Stimulated activated CD4-positive, alpha-beta T cell treated with anti-CD3 and anti-CD28 coated beads, TNF-alpha, amount 100 ng/mL, for 4 hours (primary cell): ENCODE data around the gene MINDY2.
"Not testable (repeated sequence)": the region's sequence is repeated elsewhere in the genome, so short reads cannot be mapped to it uniquely, and the experiment has no call there.

Experiments
- DNase-seq, 3 experiments: peaks; one replicate each; pipeline ENCODE4 v3.0.0-alpha.2; 2020; ENCODE audit warnings: low read depth in 3 of 3

Gene MINDY2

DNA sequence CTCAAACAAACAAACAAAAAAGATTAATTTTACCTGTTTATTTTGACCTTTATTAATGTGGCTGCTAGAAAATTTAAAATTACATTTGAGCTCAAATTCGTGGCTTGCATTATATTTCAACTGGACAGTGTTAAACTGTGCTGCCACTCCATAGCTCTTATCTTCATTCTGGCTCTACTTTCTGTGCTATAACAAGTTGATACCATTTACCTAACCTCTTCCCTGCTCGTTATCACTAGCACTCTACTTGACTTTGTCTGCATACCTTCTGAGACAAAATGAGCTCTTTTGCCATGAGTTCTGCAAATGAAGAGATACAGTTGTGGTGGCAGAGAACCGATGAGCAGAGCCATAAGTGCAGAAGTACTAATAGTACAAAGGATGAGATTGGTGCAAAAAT, 26.4 kb downstream of the MINDY2 start:
- no peak for DNase-seq

- no peak for DNase-seq
Measured at GRCh38 chr15:58805095-58805494, 34.0 kb downstream of the MINDY2 start.

- not testable (repeated sequence) for DNase-seq
Measured at GRCh38 chr15:58823267-58823666, 52.2 kb downstream of the MINDY2 start.

GRCh38 chr15:58830556-58830955, 59.5 kb downstream of the MINDY2 start:
- DNase-seq = no peak

- DNase-seq = not testable (repeated sequence)
Measured at GRCh38 chr15:58833681-58834426, 62.8 kb downstream of the MINDY2 start.

DNA sequence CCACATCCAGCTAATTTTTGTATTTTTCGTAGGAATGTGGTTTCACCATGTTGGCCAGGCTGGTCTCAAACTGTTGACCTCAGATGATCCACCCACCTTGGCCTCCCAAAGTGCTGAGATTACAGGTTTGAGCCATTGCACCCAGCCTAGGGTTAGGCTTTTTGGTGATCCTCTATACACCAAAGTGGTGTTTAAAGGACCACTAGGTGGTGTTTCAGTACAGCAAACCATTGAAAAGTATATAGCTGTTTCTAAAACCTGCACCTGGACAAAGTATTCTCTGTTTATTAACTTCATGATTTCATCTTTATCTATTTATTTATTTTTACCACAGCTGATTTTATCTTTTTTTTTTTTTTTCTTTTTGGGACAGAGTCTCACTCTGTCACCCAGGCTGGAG, 68.4 kb downstream of the MINDY2 start:
- DNase-seq = no peak

DNA sequence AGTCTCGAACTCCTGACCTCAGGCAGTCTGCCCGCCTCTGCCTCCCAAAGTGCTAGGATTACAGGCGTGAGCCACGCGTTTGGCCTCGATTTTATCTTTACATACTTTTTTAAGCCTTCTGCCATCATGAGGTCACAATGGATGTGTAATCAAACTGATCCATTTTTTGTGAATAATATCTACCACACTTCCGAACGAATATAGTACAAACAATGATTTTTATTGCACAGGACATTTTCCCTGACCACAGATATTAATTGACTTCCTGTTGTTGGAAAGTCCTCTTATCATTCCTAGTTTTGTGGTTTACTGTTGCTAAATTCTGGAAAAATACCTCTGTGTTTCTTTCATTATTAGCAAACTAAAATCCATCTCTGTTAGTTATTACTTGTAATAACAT, 68.9 kb downstream of the MINDY2 start:
- DNase-seq = no peak

GRCh38 chr15:58842713-58843396, 71.8 kb downstream of the MINDY2 start:
- DNase-seq = no peak

GRCh38 chr15:58851205-58851604, 80.1 kb downstream of the MINDY2 start:
- not testable (repeated sequence) for DNase-seq

DNA sequence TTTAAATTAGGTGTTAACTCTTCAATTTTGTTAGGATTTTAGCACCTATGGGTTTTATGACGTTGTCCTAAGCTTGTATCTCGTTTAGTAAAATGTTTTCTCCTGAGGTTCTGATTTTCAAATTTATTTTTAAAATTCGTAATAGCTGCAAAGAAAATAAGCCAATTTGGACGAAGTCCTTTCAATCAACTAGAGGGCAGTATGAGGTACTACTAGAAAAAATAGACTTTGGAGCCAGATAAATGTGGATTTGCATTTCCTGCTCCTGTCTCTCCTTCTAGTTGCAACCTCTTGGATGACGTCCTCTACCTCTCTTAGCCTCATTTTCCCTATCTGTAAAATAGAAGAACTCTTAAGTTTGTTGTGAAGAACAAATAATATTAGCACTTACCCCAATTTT, 81.2 kb downstream of the MINDY2 start:
- no peak for DNase-seq

DNA sequence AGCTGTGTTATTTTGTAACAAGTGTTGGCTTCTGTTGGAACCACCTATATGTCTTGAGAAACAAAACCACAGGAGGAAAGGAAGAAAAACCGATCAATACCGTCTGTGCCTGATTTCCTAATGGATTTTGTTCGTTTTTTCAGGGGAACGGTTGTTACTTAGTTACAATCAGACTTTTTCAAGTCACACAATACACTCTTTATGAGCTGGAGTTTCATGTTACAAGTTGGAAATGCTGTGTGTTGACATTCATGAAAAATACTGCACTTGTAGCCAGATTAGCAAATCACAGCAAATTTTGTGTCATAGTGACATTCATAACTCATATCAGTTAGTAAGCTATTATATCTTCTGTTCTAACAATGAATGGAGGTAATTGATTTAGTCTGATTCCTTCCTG, 83.5 kb downstream of the MINDY2 start:
- no peak for DNase-seq

GRCh38 chr15:58856086-58856485, 85.0 kb downstream of the MINDY2 start:
- no peak for DNase-seq

GRCh38 chr15:58856621-58857020, 85.5 kb downstream of the MINDY2 start:
- not testable (repeated sequence) for DNase-seq

DNA sequence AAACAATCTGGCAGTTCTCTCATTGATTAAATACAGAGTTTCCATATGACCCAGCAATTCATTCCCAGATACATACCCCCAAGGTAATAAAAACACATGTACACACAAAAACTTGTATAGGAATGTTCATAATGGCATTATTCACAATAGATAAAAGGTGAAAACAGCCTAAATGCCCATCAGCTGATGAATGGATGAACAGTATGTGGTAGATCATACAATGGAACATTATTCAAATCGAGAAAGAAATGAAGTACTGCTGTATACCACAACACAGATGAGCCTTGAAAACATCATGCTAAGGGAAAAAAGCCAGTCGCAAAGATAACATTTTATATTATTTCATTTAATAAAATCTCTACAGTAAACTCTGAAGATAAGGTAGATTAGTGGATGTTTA, 91.2 kb downstream of the MINDY2 start:
- no peak for DNase-seq

GRCh38 chr15:58864602-58865424, 93.7 kb downstream of the MINDY2 start:
- no peak for DNase-seq

GRCh38 chr15:58865425-58865880, 94.4 kb downstream of the MINDY2 start:
- DNase-seq = no peak

- no peak for DNase-seq
Measured at GRCh38 chr15:58867926-58868325, 96.8 kb downstream of the MINDY2 start.

- no peak for DNase-seq
Measured at GRCh38 chr15:58870451-58870850, 99.3 kb downstream of the MINDY2 start.

DNA sequence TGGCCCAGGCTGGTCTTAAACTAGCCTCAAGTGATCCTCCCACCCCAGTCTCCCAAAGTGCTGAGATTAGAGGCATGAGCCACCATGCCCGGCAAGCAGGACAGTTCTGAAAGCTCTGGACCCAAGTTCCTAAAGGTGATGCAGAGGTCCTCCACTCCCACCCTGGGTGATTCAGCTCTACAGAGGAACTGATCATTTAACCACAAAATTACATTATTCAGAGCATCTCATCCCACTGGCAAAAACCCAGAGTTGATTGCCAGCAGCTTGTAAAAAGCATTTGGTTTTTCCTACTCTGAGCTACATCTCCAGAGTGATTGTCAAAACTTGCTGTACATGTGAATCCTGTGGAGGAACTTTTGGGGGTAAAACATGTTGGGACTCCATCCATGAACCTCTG, 102.2 kb downstream of the MINDY2 start:
- no peak for DNase-seq

- DNase-seq = no peak
Measured at GRCh38 chr15:58875343-58875742, 104.2 kb downstream of the MINDY2 start.

- DNase-seq = no peak
Measured at GRCh38 chr15:58876306-58877106, 105.4 kb downstream of the MINDY2 start.
